Neutrophil (primary cell): ENCODE measurements around the gene ANGPTL5.
"Not testable (repeated sequence)": the region's sequence is repeated elsewhere in the genome, so short reads cannot be mapped to it uniquely, and the experiment has no call there.

Experiments used
- H3K27ac ChIP-seq: fragments of 200-600 bp; sonication (generic); 2 replicates; pipeline ENCODE4 v1.5.1; 2016; ENCODE audit warnings: mild to moderate bottlenecking, moderate library complexity
- H3K27me3 ChIP-seq: fragments of 200-600 bp; sonication (generic); 2 replicates; pipeline ENCODE4 v1.6.0; 2016; ENCODE audit warnings: mild to moderate bottlenecking
- H3K36me3 ChIP-seq: fragments of 200-600 bp; sonication (generic); 2 replicates; pipeline ENCODE4 v1.5.1; 2017
- H3K4me1 ChIP-seq, 2 experiments: fragments of 200-600 bp in 1 of 2; sonication (generic) in 1 of 2; 1 replicate in 1 of 2; 2 replicates in 1 of 2; pipeline versions ENCODE4 v1.5.1 to v1.6.1; 2013 to 2016; ENCODE audit warnings: low read depth in 1 of 2, low read length in 1 of 2, mild to moderate bottlenecking in 1 of 2, moderate library complexity in 1 of 2; ENCODE audit not compliant: control insufficient read depth in 1 of 2, insufficient read depth in 1 of 2
- H3K4me3 ChIP-seq, 2 experiments: fragments of 200-600 bp in 1 of 2; sonication (generic) in 1 of 2; 1 replicate in 1 of 2; 2 replicates in 1 of 2; pipeline ENCODE4 v1.5.1; 2013 to 2016; ENCODE audit warnings: low read depth in 1 of 2, low read length in 1 of 2, mild to moderate bottlenecking in 1 of 2, moderate library complexity in 1 of 2
- H3K9me3 ChIP-seq: fragments of 200-600 bp; sonication (generic); 2 replicates; pipeline ENCODE4 v1.5.1; 2016
- TF ChIP-seq, protein P1 (sequence below): fragments of 200-600 bp; sonication (generic); IDR thresholded peaks from 2 replicates; pipeline ENCODE4 v1.5.1; 2016; ENCODE audit warnings: antibody characterized with exemption

ANGPTL5 gene

DNA sequence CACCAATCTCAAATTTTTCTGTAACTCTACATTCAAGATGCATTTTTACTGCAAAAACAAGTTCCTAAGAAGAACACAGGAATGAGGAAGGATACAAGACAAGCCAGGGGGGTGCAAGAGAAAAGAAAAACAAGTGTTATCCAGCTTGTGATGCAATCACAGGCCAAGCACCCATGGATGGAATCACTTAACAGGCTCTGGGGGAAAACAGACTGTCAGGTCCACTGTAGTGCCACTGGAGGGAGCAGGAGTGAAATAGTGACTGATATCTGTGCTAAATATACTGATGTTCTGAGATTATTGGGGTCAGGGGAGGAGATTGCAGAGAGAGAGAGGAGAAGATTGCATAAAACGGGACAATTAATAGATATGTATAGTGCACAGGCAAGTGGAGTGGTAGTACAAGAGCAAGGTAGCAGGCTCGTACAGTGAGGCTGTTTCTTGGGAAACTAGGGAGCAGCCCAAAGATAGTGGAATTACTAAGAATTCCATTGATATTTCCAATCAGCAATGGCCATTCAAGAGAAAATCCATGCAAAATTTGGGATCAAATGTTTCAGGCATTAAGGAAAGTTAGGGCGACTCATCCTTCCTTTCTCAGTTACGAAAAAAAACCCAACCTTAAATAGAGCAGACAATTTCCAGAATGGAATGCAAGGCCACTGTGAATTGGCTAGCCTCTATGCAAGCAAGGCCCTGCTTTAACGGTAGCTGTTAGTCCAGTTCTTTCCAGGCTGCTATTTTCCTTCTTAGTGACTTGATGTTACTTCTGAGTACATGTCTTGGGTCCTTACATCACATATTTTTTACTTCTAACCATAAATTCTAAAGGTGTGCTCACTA, 53.7 kb downstream of the ANGPTL5 start:
- Histone ChIP-seq H3K36me3 (no peaks in the 10 kb centered on the region), H3K4me1 (no peaks in the 10 kb centered on the region), H3K27ac (no peak overlapping the region), H3K27me3 (no peaks in the 10 kb centered on the region), H3K4me3 (no peak overlapping the region), H3K9me3 (no peaks in the 10 kb centered on the region)
- TF ChIP-seq, protein P1, sequence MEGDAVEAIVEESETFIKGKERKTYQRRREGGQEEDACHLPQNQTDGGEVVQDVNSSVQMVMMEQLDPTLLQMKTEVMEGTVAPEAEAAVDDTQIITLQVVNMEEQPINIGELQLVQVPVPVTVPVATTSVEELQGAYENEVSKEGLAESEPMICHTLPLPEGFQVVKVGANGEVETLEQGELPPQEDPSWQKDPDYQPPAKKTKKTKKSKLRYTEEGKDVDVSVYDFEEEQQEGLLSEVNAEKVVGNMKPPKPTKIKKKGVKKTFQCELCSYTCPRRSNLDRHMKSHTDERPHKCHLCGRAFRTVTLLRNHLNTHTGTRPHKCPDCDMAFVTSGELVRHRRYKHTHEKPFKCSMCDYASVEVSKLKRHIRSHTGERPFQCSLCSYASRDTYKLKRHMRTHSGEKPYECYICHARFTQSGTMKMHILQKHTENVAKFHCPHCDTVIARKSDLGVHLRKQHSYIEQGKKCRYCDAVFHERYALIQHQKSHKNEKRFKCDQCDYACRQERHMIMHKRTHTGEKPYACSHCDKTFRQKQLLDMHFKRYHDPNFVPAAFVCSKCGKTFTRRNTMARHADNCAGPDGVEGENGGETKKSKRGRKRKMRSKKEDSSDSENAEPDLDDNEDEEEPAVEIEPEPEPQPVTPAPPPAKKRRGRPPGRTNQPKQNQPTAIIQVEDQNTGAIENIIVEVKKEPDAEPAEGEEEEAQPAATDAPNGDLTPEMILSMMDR = no peak

GRCh38 chr11:101860696-101861427, 55.5 kb downstream of the ANGPTL5 start:
- H3K27me3 ChIP-seq = no peaks in the 10 kb centered on the region

DNA sequence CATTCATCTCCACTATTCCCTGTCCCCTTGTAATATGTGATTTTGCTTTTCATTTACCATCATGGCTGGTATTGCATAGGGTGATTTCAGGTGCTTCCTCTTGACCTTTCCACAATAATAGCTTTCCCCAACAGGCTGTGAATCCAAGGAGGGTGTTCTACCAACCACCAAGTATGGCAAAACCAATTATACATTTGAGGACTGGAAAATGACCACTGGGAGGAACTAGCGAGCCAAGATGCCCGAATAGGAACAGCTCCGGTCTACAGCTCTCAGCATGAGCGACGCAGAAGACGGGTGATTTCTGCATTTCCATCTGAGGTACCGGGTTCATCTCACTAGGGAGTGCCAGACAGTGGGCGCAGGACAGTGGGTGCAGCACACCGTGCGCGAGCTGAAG, 64.1 kb downstream of the ANGPTL5 start:
- not testable (repeated sequence) for H3K27ac ChIP-seq, H3K27me3 ChIP-seq, H3K4me3 ChIP-seq, H3K36me3 ChIP-seq, H3K9me3 ChIP-seq, H3K4me1 ChIP-seq

More at GRCh38 chr11:101860696-101861427, 55.5 kb downstream of the ANGPTL5 start:
- Histone ChIP-seq H3K27ac (no peak overlapping the region), H3K36me3 (no peaks in the 10 kb centered on the region), H3K4me1 (no peaks in the 10 kb centered on the region), H3K9me3 (no peaks in the 10 kb centered on the region), H3K4me3 (no peak overlapping the region)
- TF ChIP-seq, protein P1 = no peak

- Histone ChIP-seq H3K4me1 (no peaks in the 10 kb centered on the region), H3K27ac (no peak overlapping the region), H3K27me3 (no peaks in the 10 kb centered on the region), H3K36me3 (no peaks in the 10 kb centered on the region), H3K4me3 (no peak overlapping the region), H3K9me3 (no peaks in the 10 kb centered on the region)
- TF ChIP-seq, protein P1 = no peak
Observed at GRCh38 chr11:101848262-101848661, 68.1 kb downstream of the ANGPTL5 start.

DNA sequence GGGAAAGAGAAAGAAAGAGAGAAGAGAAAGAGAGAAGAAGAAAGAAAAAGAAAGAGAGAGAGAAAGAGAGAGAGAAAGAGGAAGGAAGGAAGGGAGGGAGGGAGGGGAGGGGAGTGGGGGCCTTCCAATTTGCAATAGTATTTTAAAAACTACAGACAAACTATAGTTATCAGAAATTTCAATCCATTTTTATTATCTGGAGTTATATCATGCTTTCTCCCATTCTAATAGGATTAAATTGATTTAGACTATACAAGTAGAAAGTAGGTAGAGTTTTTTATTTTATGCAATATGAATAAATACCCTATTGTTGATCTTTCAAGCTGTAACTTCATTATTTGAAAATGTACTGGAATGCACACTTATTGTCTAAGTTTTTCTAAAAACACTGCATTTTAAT, 71.7 kb downstream of the ANGPTL5 start:
- H3K4me3 ChIP-seq = no peak overlapping the region
- no peak overlapping the region for H3K27ac ChIP-seq
- TF ChIP-seq, protein P1 = no peak
- H3K9me3 ChIP-seq = no peaks in the 10 kb centered on the region
- no peaks in the 10 kb centered on the region for H3K4me1 ChIP-seq
- no peaks in the 10 kb centered on the region for H3K27me3 ChIP-seq
- no peaks in the 10 kb centered on the region for H3K36me3 ChIP-seq

DNA sequence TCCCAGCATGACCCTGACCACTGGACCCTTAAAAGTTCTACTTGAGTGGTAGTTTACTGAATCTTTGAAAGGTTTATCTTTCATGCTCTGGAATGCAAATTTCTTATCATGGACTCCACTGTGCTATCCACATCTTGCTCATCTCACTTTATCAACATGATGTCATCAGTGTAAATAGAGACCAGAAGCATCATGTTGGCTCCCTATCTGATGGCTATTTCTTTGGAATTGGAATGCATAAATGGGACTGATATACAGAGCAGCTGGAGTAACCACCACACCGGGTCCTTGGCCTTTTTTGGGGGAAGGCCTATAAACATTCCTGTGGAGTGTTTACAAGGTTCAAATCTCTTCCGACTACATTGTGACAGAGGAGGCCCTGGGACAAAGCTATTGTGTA, 75.6 kb downstream of the ANGPTL5 start:
- no peaks in the 10 kb centered on the region for H3K4me1 ChIP-seq
- TF ChIP-seq, protein P1 = no peak
- H3K4me3 ChIP-seq = no peak overlapping the region
- H3K9me3 ChIP-seq = no peaks in the 10 kb centered on the region
- no peak overlapping the region for H3K27ac ChIP-seq
- no peaks in the 10 kb centered on the region for H3K36me3 ChIP-seq
- no peaks in the 10 kb centered on the region for H3K27me3 ChIP-seq
